Skeletal muscle satellite cell (primary cell): ENCODE data around the gene MCM5.

ENCODE experiments used
- H3K27me3 ChIP-seq: 2 replicates; pipeline ENCODE4 v1.7.0; 2013; ENCODE audit warnings: low read length; ENCODE audit not compliant: control insufficient read depth, insufficient read depth
- H3K36me3 ChIP-seq: 2 replicates; pipeline ENCODE4 v1.7.0; 2013; ENCODE audit warnings: mild to moderate bottlenecking, control low read depth, low read length; ENCODE audit not compliant: insufficient read depth
- H3K4me1 ChIP-seq: 2 replicates; pipeline ENCODE4 v1.7.0; 2013; ENCODE audit warnings: low read length; ENCODE audit not compliant: control insufficient read depth, insufficient read depth
- H3K4me2 ChIP-seq: 2 replicates; pipeline ENCODE4 v1.7.0; 2013; ENCODE audit warnings: mild to moderate bottlenecking, low read length
- H3K4me3 ChIP-seq: 2 replicates; pipeline ENCODE4 v1.7.0; 2013; ENCODE audit warnings: low read length
- H3K9ac ChIP-seq: 2 replicates; pipeline ENCODE4 v1.7.0; 2013; ENCODE audit warnings: mild to moderate bottlenecking, low read depth, low read length, moderate library complexity
- H3K9me3 ChIP-seq: replicated peaks from 2 replicates; pipeline ENCODE4 v1.7.0; 2013; ENCODE audit warnings: mild to moderate bottlenecking, control low read depth, low read length

MCM5 gene

GRCh38 chr22:35424761-35425160 lies 24.8 kb downstream of the MCM5 start:
- H3K4me3 ChIP-seq = no peak overlapping the region
- H3K27me3 ChIP-seq = no peaks in the 10 kb centered on the region
- H3K4me2 ChIP-seq = no peak overlapping the region
- no peak overlapping the region for H3K9ac ChIP-seq
- H3K9me3 ChIP-seq = no peaks in the 10 kb centered on the region
- H3K36me3 ChIP-seq = peaks cover 28% of the 10 kb centered on the region
- peaks cover 18% of the 10 kb centered on the region for H3K4me1 ChIP-seq

GRCh38 chr22:35425546-35425945 lies 25.6 kb downstream of the MCM5 start:
- H3K36me3 ChIP-seq = peaks cover 21% of the 10 kb centered on the region
- no peak overlapping the region for H3K4me3 ChIP-seq
- no peak overlapping the region for H3K9ac ChIP-seq
- H3K27me3 ChIP-seq = no peaks in the 10 kb centered on the region
- no peaks in the 10 kb centered on the region for H3K9me3 ChIP-seq
- peaks cover 18% of the 10 kb centered on the region for H3K4me1 ChIP-seq
- H3K4me2 ChIP-seq = no peak overlapping the region

- Histone ChIP-seq H3K4me3 (no peak overlapping the region), H3K4me2 (peak overlapping the region; percentile 2), H3K9ac (no peak overlapping the region), H3K36me3 (peaks cover 19% of the 10 kb centered on the region), H3K9me3 (no peaks in the 10 kb centered on the region), H3K27me3 (no peaks in the 10 kb centered on the region), H3K4me1 (peaks cover 18% of the 10 kb centered on the region)
These were observed 26.2 kb downstream of the MCM5 start for GRCh38 chr22:35425971-35426800.

DNA sequence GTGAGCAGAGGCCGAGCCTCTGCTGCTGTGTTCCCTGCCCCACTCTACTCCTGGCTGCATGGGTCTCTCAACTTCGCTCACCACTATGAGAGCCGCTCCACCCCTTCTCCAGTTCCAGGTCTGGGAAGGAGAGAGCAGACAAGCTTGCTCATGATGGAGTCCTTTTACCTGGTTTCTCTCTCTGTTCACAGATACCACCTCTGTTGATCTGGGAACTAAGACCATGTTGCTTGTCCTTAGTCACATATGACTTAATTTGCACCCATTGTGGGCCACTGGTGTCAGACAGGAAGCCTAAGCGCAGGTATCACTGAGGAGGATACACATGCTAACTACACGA lies 26.8 kb downstream of the MCM5 start:
- Histone ChIP-seq H3K9me3 (no peaks in the 10 kb centered on the region), H3K4me1 (peaks cover 18% of the 10 kb centered on the region), H3K4me3 (no peak overlapping the region), H3K36me3 (peaks cover 13% of the 10 kb centered on the region), H3K4me2 (peak overlapping the region; percentile 2), H3K27me3 (no peaks in the 10 kb centered on the region), H3K9ac (no peak overlapping the region)

GRCh38 chr22:35430897-35431322 lies 31.0 kb downstream of the MCM5 start:
- no peaks in the 10 kb centered on the region for H3K27me3 ChIP-seq
- peaks cover 6% of the 10 kb centered on the region for H3K9me3 ChIP-seq
- H3K4me2 ChIP-seq = peak overlapping the region; percentile 21
- peaks cover 24% of the 10 kb centered on the region for H3K36me3 ChIP-seq
- no peak overlapping the region for H3K9ac ChIP-seq
- peaks cover 12% of the 10 kb centered on the region for H3K4me1 ChIP-seq
- H3K4me3 ChIP-seq = no peak overlapping the region

- Histone ChIP-seq H3K9me3 (peaks cover 6% of the 10 kb centered on the region), H3K4me1 (peaks cover 4% of the 10 kb centered on the region), H3K36me3 (peaks cover 24% of the 10 kb centered on the region), H3K4me2 (no peak overlapping the region), H3K9ac (no peak overlapping the region), H3K4me3 (no peak overlapping the region), H3K27me3 (no peaks in the 10 kb centered on the region)
These were observed 31.7 kb downstream of the MCM5 start for GRCh38 chr22:35431483-35432227.

- Histone ChIP-seq H3K4me1 (no peaks in the 10 kb centered on the region), H3K9me3 (peaks cover 6% of the 10 kb centered on the region), H3K36me3 (peaks cover 24% of the 10 kb centered on the region), H3K4me2 (no peak overlapping the region), H3K9ac (no peak overlapping the region), H3K4me3 (no peak overlapping the region), H3K27me3 (no peaks in the 10 kb centered on the region)
These were observed 32.4 kb downstream of the MCM5 start for GRCh38 chr22:35432228-35432905.

DNA sequence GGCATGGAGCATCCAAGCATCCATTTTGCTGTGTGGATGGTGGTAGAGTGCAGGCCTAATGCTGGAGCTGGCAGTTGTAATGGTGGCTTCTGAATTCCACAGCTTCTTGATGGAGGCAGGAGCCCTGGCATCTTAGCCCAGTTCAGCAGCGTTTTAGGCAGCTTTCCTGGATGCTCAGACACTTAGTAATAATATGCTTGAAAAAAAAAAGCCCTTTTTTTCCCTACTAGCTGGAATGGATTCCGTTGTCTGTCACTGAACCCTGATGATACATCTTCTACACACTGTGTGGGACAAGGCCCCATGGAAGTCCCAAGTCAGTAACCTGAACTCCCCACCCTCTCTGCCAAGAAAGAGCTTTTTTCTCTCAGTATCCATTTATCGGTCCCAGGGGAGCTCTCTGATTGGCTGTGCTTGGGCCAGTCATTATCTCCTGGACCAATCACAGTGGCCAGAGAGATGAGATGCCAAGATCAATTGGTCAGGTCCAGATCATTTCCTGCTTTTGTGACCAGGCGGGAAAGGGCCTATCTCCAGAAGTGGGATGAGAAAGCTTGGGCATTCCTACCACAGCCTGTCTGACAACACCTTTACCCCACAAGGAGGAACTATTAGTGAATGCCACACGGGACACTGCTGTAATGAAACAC lies 34.2 kb downstream of the MCM5 start:
- Histone ChIP-seq H3K4me1 (no peaks in the 10 kb centered on the region), H3K36me3 (peaks cover 22% of the 10 kb centered on the region), H3K9ac (no peak overlapping the region), H3K4me2 (no peak overlapping the region), H3K9me3 (peaks cover 6% of the 10 kb centered on the region), H3K4me3 (no peak overlapping the region), H3K27me3 (no peaks in the 10 kb centered on the region)

DNA sequence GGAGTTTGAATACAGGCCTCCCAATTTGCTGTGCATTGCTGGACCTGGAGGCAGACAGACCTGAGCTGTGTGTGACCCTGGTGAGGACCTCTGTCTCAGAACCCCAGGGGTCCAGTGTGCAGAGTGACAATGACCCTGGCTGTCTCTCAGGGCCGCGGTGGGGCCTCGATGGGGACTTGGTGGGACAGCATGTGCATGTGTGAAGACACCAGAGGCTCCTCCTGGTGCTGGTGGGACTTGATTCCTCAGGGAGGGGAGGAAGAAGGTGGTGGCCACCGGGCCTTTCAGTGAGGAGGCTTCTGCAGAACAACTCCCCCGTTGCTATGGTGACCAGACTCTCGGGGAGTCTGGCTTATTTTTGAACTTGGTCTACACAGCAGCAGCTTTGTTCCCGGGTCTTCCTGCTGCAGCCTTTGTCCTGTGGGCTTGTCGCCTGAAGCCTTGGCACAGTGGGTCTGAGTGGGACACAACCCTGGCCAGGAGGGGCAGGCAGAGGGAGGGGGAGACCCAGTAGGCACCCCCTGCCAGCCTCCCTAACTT lies 35.3 kb downstream of the MCM5 start:
- Histone ChIP-seq H3K27me3 (no peaks in the 10 kb centered on the region), H3K4me2 (no peak overlapping the region), H3K9ac (no peak overlapping the region), H3K4me3 (no peak overlapping the region), H3K4me1 (no peaks in the 10 kb centered on the region), H3K36me3 (peaks cover 22% of the 10 kb centered on the region), H3K9me3 (peaks cover 6% of the 10 kb centered on the region)

GRCh38 chr22:35436421-35436820 lies 36.5 kb downstream of the MCM5 start:
- no peaks in the 10 kb centered on the region for H3K4me1 ChIP-seq
- H3K36me3 ChIP-seq = peaks cover 22% of the 10 kb centered on the region
- H3K9ac ChIP-seq = no peak overlapping the region
- no peaks in the 10 kb centered on the region for H3K27me3 ChIP-seq
- peaks cover 6% of the 10 kb centered on the region for H3K9me3 ChIP-seq
- H3K4me3 ChIP-seq = no peak overlapping the region
- H3K4me2 ChIP-seq = no peak overlapping the region

DNA sequence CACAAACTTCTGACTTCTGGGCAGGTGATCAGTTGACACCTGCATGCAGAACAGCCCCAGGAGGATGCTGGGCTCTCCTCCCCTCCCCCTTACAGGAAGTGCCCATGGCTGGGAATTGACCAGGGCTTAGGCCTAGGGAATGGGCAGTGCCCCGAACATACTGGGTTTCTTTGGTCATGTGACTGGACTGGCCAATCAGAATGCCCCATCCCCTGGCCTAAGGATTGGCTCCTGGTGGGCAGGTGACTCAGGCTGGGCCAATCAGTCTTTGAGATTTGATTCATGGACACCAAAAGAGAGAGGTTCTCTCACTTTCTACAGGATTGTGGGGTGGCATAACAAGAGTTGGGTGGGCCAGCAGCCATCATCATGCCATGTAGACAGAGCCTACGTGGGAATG lies 37.1 kb downstream of the MCM5 start:
- Histone ChIP-seq H3K4me1 (no peaks in the 10 kb centered on the region), H3K36me3 (peaks cover 22% of the 10 kb centered on the region), H3K4me2 (no peak overlapping the region), H3K27me3 (no peaks in the 10 kb centered on the region), H3K4me3 (no peak overlapping the region), H3K9me3 (peaks cover 6% of the 10 kb centered on the region), H3K9ac (no peak overlapping the region)
